ENCODE data around the gene ZNF831.
A peak's percentile ranks its signal among the peaks of the same experiment; 100 is the strongest.

The ZNF831 gene

GRCh38 chr20:59120919-59121318 lies 42.7 kb upstream of the ZNF831 start:
- H2BK120ac ChIP-seq (ENCODE audit: low read depth, low read length): no peak overlapping the region
- H3K4ac ChIP-seq (ENCODE audit: low read length): no peak overlapping the region
- H2BK15ac ChIP-seq (ENCODE audit: low read length): no peak overlapping the region
- H3K4me3 ChIP-seq (ENCODE audit: low read length in 2 of 2): no peak overlapping the region
- no peak overlapping the region for H4K91ac ChIP-seq (ENCODE audit: low read depth, low read length, poor library complexity)
- no peaks in the 10 kb centered on the region for H3K36me3 ChIP-seq (replicated peaks in 1 of 2; ENCODE audit: control insufficient read depth in 2 of 2, insufficient read depth in 2 of 2, low read length in 2 of 2)
- no peak overlapping the region for H3K9ac ChIP-seq (ENCODE audit: low read depth, low read length, poor library complexity)
- H3K14ac ChIP-seq (ENCODE audit: low read length): no peak overlapping the region
- H2AK5ac ChIP-seq (ENCODE audit: low read depth, low read length): no peak overlapping the region
- H3K4me2 ChIP-seq (ENCODE audit: insufficient read depth, low read length, poor library complexity, severe bottlenecking): no peak overlapping the region
- H3K9me3 ChIP-seq (replicated peaks in 1 of 2; ENCODE audit: control insufficient read depth in 2 of 2, insufficient read depth in 1 of 2, low read depth in 1 of 2, low read length in 2 of 2): peaks cover 13 to 21% of the 10 kb centered on the region in 2 donors
- H2BK5ac ChIP-seq (ENCODE audit: low read length): no peak overlapping the region
- no peaks in the 10 kb centered on the region for H3K27me3 ChIP-seq (ENCODE audit: control insufficient read depth in 3 of 3, insufficient read depth in 3 of 3, low read depth in 1 of 3, low read length in 3 of 3)
- no CpG with 5 or more reads among the region's 5 CpGs for WGBS, 2 donors (ENCODE audit: extremely low coverage in 2 of 2, insufficient read length in 2 of 2, insufficient replicate concordance in 1 of 2)
- H2BK12ac ChIP-seq (ENCODE audit: low read length): no peak overlapping the region
- H3K23ac ChIP-seq (ENCODE audit: low read depth, low read length, poor library complexity): no peak overlapping the region
- H2AFZ ChIP-seq (ENCODE audit: low read length): no peak overlapping the region
- DNase-seq (ENCODE audit: low spot score): no peak
- H3K18ac ChIP-seq (ENCODE audit: low read length): no peak overlapping the region
- H3K4me1 ChIP-seq (ENCODE audit: control insufficient read depth in 2 of 2, insufficient read depth in 1 of 2, low read depth in 1 of 2, low read length in 2 of 2): peaks cover 12 to 30% of the 10 kb centered on the region in 2 donors
- H3K79me1 ChIP-seq (ENCODE audit: low read depth, low read length): no peaks in the 10 kb centered on the region
- H3K27ac ChIP-seq (replicated peaks; ENCODE audit: low read length): no peak overlapping the region
- H4K8ac ChIP-seq (ENCODE audit: low read depth, low read length): no peak overlapping the region

GRCh38 chr20:59121714-59122565 lies 41.7 kb upstream of the ZNF831 start:
- no peak overlapping the region for H3K4me3 ChIP-seq (ENCODE audit: low read length in 2 of 2)
- no peaks in the 10 kb centered on the region for H3K79me1 ChIP-seq (ENCODE audit: low read depth, low read length)
- no peaks in the 10 kb centered on the region for H3K27me3 ChIP-seq (ENCODE audit: control insufficient read depth in 3 of 3, insufficient read depth in 3 of 3, low read depth in 1 of 3, low read length in 3 of 3)
- H2BK5ac ChIP-seq (ENCODE audit: low read length): no peak overlapping the region
- no peak overlapping the region for H2BK15ac ChIP-seq (ENCODE audit: low read length)
- no peak overlapping the region for H3K4ac ChIP-seq (ENCODE audit: low read length)
- no peak overlapping the region for H3K23ac ChIP-seq (ENCODE audit: low read depth, low read length, poor library complexity)
- peaks cover 8 to 21% of the 10 kb centered on the region in 2 donors for H3K9me3 ChIP-seq (replicated peaks in 1 of 2; ENCODE audit: control insufficient read depth in 2 of 2, insufficient read depth in 1 of 2, low read depth in 1 of 2, low read length in 2 of 2)
- H4K8ac ChIP-seq (ENCODE audit: low read depth, low read length): no peak overlapping the region
- H2BK12ac ChIP-seq (ENCODE audit: low read length): no peak overlapping the region
- no peak overlapping the region for H4K91ac ChIP-seq (ENCODE audit: low read depth, low read length, poor library complexity)
- no peak overlapping the region for H2BK120ac ChIP-seq (ENCODE audit: low read depth, low read length)
- WGBS, 2 donors (ENCODE audit: extremely low coverage in 2 of 2, insufficient read length in 2 of 2, insufficient replicate concordance in 1 of 2): no CpG with 5 or more reads among the region's 8 CpGs
- peak; percentile 26 for DNase-seq (ENCODE audit: low spot score)
- no peak overlapping the region for H3K9ac ChIP-seq (ENCODE audit: low read depth, low read length, poor library complexity)
- no peaks in the 10 kb centered on the region for H3K36me3 ChIP-seq (replicated peaks in 1 of 2; ENCODE audit: control insufficient read depth in 2 of 2, insufficient read depth in 2 of 2, low read length in 2 of 2)
- H3K18ac ChIP-seq (ENCODE audit: low read length): no peak overlapping the region
- peak overlapping the region; percentile 56 for H3K14ac ChIP-seq (ENCODE audit: low read length)
- H2AK5ac ChIP-seq (ENCODE audit: low read depth, low read length): peak overlapping the region; percentile 33
- H2AFZ ChIP-seq (ENCODE audit: low read length): peak overlapping the region; percentile 60
- H3K4me2 ChIP-seq (ENCODE audit: insufficient read depth, low read length, poor library complexity, severe bottlenecking): no peak overlapping the region
- H3K27ac ChIP-seq (replicated peaks; ENCODE audit: low read length): peak overlapping the region; percentile 64
- H3K4me1 ChIP-seq (ENCODE audit: control insufficient read depth in 2 of 2, insufficient read depth in 1 of 2, low read depth in 1 of 2, low read length in 2 of 2): peaks cover 12 to 33% of the 10 kb centered on the region in 2 donors

- Histone ChIP-seq H3K18ac (ENCODE audit: low read length) (no peak overlapping the region), H2AK5ac (ENCODE audit: low read depth, low read length) (no peak overlapping the region), H3K4ac (ENCODE audit: low read length) (no peak overlapping the region), H4K91ac (ENCODE audit: low read depth, low read length, poor library complexity) (no peak overlapping the region), H3K9me3 (replicated peaks in 1 of 2; ENCODE audit: control insufficient read depth in 2 of 2, insufficient read depth in 1 of 2, low read depth in 1 of 2, low read length in 2 of 2) (peaks cover 8 to 21% of the 10 kb centered on the region in 2 donors), H2BK120ac (ENCODE audit: low read depth, low read length) (no peak overlapping the region), H2AFZ (ENCODE audit: low read length) (peak overlapping the region; percentile 60), H3K4me2 (ENCODE audit: insufficient read depth, low read length, poor library complexity, severe bottlenecking) (no peak overlapping the region), H3K4me3 (ENCODE audit: low read length in 2 of 2) (no peak overlapping the region), H3K14ac (ENCODE audit: low read length) (peak overlapping the region; percentile 56), H3K27me3 (ENCODE audit: control insufficient read depth in 3 of 3, insufficient read depth in 3 of 3, low read depth in 1 of 3, low read length in 3 of 3) (no peaks in the 10 kb centered on the region), H3K23ac (ENCODE audit: low read depth, low read length, poor library complexity) (no peak overlapping the region), H2BK12ac (ENCODE audit: low read length) (no peak overlapping the region), H3K27ac (replicated peaks; ENCODE audit: low read length) (peak overlapping the region; percentile 64), H3K4me1 (ENCODE audit: control insufficient read depth in 2 of 2, insufficient read depth in 1 of 2, low read depth in 1 of 2, low read length in 2 of 2) (peaks cover 12 to 33% of the 10 kb centered on the region in 2 donors), H3K36me3 (replicated peaks in 1 of 2; ENCODE audit: control insufficient read depth in 2 of 2, insufficient read depth in 2 of 2, low read length in 2 of 2) (no peaks in the 10 kb centered on the region), H3K79me1 (ENCODE audit: low read depth, low read length) (no peaks in the 10 kb centered on the region), H2BK15ac (ENCODE audit: low read length) (no peak overlapping the region), H3K9ac (ENCODE audit: low read depth, low read length, poor library complexity) (no peak overlapping the region), H4K8ac (ENCODE audit: low read depth, low read length) (no peak overlapping the region), H2BK5ac (ENCODE audit: low read length) (no peak overlapping the region)
- no CpG with 5 or more reads among the region's 4 CpGs for WGBS, 2 donors (ENCODE audit: extremely low coverage in 2 of 2, insufficient read length in 2 of 2, insufficient replicate concordance in 1 of 2)
- no peak for DNase-seq (ENCODE audit: low spot score)
Measured at GRCh38 chr20:59122566-59122919, 41.1 kb upstream of the ZNF831 start.

GRCh38 chr20:59123011-59123677 lies 40.5 kb upstream of the ZNF831 start:
- no peak for DNase-seq (ENCODE audit: low spot score)

More at GRCh38 chr20:59123011-59123677, 40.5 kb upstream of the ZNF831 start:
- Histone ChIP-seq H3K79me1 (ENCODE audit: low read depth, low read length) (no peaks in the 10 kb centered on the region), H3K18ac (ENCODE audit: low read length) (no peak overlapping the region), H3K36me3 (replicated peaks in 1 of 2; ENCODE audit: control insufficient read depth in 2 of 2, insufficient read depth in 2 of 2, low read length in 2 of 2) (no peaks in the 10 kb centered on the region), H3K9ac (ENCODE audit: low read depth, low read length, poor library complexity) (no peak overlapping the region), H3K27ac (replicated peaks; ENCODE audit: low read length) (no peak overlapping the region), H2BK120ac (ENCODE audit: low read depth, low read length) (no peak overlapping the region), H3K4me1 (ENCODE audit: control insufficient read depth in 2 of 2, insufficient read depth in 1 of 2, low read depth in 1 of 2, low read length in 2 of 2) (peaks cover 12 to 33% of the 10 kb centered on the region in 2 donors), H3K4ac (ENCODE audit: low read length) (no peak overlapping the region), H3K23ac (ENCODE audit: low read depth, low read length, poor library complexity) (no peak overlapping the region), H3K4me3 (ENCODE audit: low read length in 2 of 2) (no peak overlapping the region), H3K9me3 (replicated peaks in 1 of 2; ENCODE audit: control insufficient read depth in 2 of 2, insufficient read depth in 1 of 2, low read depth in 1 of 2, low read length in 2 of 2) (peaks cover 8 to 21% of the 10 kb centered on the region in 2 donors), H4K91ac (ENCODE audit: low read depth, low read length, poor library complexity) (no peak overlapping the region), H2AK5ac (ENCODE audit: low read depth, low read length) (no peak overlapping the region), H4K8ac (ENCODE audit: low read depth, low read length) (no peak overlapping the region), H2BK5ac (ENCODE audit: low read length) (no peak overlapping the region), H3K27me3 (ENCODE audit: control insufficient read depth in 3 of 3, insufficient read depth in 3 of 3, low read depth in 1 of 3, low read length in 3 of 3) (no peaks in the 10 kb centered on the region), H3K4me2 (ENCODE audit: insufficient read depth, low read length, poor library complexity, severe bottlenecking) (no peak overlapping the region), H2BK15ac (ENCODE audit: low read length) (no peak overlapping the region), H3K14ac (ENCODE audit: low read length) (no peak overlapping the region), H2AFZ (ENCODE audit: low read length) (peak overlapping the region; percentile 60), H2BK12ac (ENCODE audit: low read length) (no peak overlapping the region)
- WGBS, 2 donors (ENCODE audit: extremely low coverage in 2 of 2, insufficient read length in 2 of 2, insufficient replicate concordance in 1 of 2): no CpG with 5 or more reads among the region's 15 CpGs
